Measurements from ENCODE around the gene CDK8. TPM values are rescaled to one million over a fixed set of nuclear protein-coding genes. Genes with fewer than 3 reads are reported as not detected.

CDK8 gene
- total and polyA plus RNA-seq, 4 donors = 17.2 to 43.0 (median 37.0) TPM

DNA sequence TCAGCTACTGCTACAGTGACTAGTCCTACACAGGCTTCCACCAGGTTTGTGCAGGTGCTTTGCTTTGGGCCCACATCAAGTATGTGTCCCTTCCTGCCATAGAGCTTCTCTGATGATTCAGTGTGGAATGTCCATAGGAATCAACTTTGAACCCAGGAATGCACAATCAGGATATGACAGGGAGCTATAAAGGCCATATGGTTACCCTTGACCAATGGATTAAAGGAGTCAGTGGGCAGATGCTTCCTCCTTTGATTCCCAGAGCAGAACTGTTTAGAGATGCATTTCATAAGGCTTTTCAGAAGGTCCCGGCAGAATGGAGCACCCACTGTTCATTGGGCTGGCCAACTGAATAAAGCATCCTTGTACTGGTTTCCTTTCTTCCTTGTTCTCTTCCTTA lies 158.3 kb downstream of the CDK8 start:
- no peaks in the 10 kb centered on the region for H3K27me3 ChIP-seq (ENCODE audit: control insufficient read depth, insufficient read depth, low read length)
- H3K36me3 ChIP-seq (ENCODE audit: control insufficient read depth, insufficient read depth, low read length) = no peaks in the 10 kb centered on the region
- H3K9me3 ChIP-seq (ENCODE audit: control insufficient read depth, insufficient read depth, low read length) = no peaks in the 10 kb centered on the region
- WGBS (ENCODE audit: insufficient coverage) = 55% methylated on average over 1 of the region's 1 CpG
- DNase-seq (ENCODE audit: low read depth in 4 of 6, low spot score in 6 of 6) = no peak
- H3K4me3 ChIP-seq (ENCODE audit: low read depth, low read length) = no peak overlapping the region
- H3K4me1 ChIP-seq (ENCODE audit: control insufficient read depth, insufficient read depth, low read length) = no peaks in the 10 kb centered on the region
- no peak overlapping the region for H3K27ac ChIP-seq (ENCODE audit: low read depth, low read length)

DNA sequence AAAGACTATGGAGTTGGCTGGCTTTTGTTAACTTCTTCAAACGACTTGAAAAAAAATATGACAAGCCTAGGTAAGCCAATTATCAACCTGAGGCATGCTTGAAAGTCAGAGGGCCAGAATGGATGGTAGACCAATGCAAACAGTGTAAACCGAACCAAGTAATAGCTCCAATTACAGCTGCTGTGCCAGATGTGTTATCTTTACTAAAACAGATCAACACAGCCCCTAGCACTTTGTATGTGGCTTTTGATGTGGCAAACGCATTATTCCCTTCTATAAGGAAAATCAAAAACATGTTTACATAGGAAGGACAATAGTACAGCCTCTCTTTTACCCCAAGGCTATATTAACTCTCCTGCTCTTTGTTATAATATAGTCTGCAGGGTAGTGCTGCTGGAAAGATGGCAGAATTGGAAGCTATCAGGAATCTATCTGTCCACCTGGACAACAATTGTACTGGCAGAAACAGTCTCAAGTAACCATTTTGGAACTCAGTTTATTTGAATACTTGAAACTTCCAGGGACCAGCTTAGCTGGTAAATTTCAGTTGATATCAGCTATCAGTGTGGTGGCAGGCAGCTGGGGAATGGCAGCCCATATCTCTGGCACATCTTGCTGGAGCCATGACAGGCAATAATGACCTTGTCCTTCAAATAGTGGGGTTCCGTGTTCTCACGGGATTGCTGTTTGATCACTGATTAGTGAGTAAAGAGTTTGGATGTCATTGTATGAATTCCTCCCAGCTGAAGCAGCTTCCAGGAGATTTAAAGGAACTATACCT lies 159.2 kb downstream of the CDK8 start:
- H3K4me1 ChIP-seq (ENCODE audit: control insufficient read depth, insufficient read depth, low read length) = no peaks in the 10 kb centered on the region
- DNase-seq (ENCODE audit: low read depth in 4 of 6, low spot score in 6 of 6) = no peak
- no peaks in the 10 kb centered on the region for H3K36me3 ChIP-seq (ENCODE audit: control insufficient read depth, insufficient read depth, low read length)
- no peak overlapping the region for H3K4me3 ChIP-seq (ENCODE audit: low read depth, low read length)
- H3K27ac ChIP-seq (ENCODE audit: low read depth, low read length) = no peak overlapping the region
- H3K27me3 ChIP-seq (ENCODE audit: control insufficient read depth, insufficient read depth, low read length) = no peaks in the 10 kb centered on the region
- no peaks in the 10 kb centered on the region for H3K9me3 ChIP-seq (ENCODE audit: control insufficient read depth, insufficient read depth, low read length)
- WGBS (ENCODE audit: insufficient coverage) = 90% methylated on average over 3 of the region's 5 CpGs

DNA sequence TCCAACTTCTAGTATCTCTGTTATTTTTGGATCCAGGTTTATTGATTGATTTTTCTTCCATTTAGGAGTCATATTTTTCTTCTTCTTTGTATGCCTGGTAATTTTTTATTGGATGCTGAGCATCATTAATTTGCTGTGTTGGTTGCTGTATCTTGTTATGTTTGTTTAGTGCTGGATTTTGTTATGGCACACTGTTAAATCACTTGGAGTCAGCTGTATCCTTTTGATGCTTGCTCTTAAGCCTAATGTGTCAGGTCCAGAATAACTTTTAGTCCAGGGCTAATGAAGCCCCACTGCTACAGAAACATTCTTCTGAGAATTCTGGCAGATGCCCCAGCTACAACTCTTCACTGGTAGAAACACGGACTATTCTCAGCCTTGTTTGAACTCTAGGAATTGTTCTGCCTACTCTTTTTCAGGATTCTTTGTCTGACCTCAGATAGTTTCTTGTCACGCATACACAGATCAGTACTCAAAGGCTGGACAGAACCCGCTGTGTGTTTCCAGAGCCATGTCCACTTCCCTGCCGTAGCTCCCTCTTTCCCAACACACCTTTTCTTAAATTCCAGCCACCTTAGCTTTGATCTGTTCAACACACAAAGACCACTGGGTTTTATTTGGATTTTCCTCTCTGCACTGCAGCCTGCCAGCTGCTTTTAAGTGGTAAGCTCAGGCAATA lies 166.5 kb downstream of the CDK8 start:
- H3K27me3 ChIP-seq (ENCODE audit: control insufficient read depth, insufficient read depth, low read length) = no peaks in the 10 kb centered on the region
- no peak overlapping the region for H3K27ac ChIP-seq (ENCODE audit: low read depth, low read length)
- no peaks in the 10 kb centered on the region for H3K36me3 ChIP-seq (ENCODE audit: control insufficient read depth, insufficient read depth, low read length)
- peaks cover 13% of the 10 kb centered on the region for H3K4me1 ChIP-seq (ENCODE audit: control insufficient read depth, insufficient read depth, low read length)
- no peaks in the 10 kb centered on the region for H3K9me3 ChIP-seq (ENCODE audit: control insufficient read depth, insufficient read depth, low read length)
- WGBS (ENCODE audit: insufficient coverage) = 47% methylated on average over 4 of the region's 4 CpGs
- no peak for DNase-seq (ENCODE audit: low read depth in 4 of 6, low spot score in 6 of 6)
- no peak overlapping the region for H3K4me3 ChIP-seq (ENCODE audit: low read depth, low read length)

DNA sequence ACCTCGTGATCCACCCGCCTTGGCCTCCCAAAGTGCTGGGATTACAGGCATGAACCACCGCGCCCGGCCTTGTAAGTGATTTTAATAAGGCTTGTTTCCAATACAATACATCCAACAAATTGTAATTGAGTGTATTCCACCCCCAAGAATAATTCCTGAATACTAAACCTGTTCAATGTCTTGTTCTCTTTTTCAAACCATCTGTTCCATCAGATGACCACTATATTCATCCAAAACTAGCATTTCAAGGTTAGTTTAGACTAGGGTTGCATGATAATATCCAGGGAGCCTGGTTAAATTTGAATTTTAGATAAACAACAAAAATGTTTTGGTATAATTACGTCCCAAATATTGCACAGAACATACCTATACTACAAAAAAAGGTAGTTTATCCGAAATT lies 168.1 kb downstream of the CDK8 start:
- no peak for DNase-seq (ENCODE audit: low read depth in 4 of 6, low spot score in 6 of 6)
- Histone ChIP-seq H3K4me1 (ENCODE audit: control insufficient read depth, insufficient read depth, low read length) (peaks cover 20% of the 10 kb centered on the region), H3K27ac (ENCODE audit: low read depth, low read length) (no peak overlapping the region), H3K36me3 (ENCODE audit: control insufficient read depth, insufficient read depth, low read length) (no peaks in the 10 kb centered on the region), H3K27me3 (ENCODE audit: control insufficient read depth, insufficient read depth, low read length) (no peaks in the 10 kb centered on the region), H3K9me3 (ENCODE audit: control insufficient read depth, insufficient read depth, low read length) (no peaks in the 10 kb centered on the region), H3K4me3 (ENCODE audit: low read depth, low read length) (no peak overlapping the region)
- WGBS (ENCODE audit: insufficient coverage) = no CpG with 5 or more reads among the region's 7 CpGs

DNA sequence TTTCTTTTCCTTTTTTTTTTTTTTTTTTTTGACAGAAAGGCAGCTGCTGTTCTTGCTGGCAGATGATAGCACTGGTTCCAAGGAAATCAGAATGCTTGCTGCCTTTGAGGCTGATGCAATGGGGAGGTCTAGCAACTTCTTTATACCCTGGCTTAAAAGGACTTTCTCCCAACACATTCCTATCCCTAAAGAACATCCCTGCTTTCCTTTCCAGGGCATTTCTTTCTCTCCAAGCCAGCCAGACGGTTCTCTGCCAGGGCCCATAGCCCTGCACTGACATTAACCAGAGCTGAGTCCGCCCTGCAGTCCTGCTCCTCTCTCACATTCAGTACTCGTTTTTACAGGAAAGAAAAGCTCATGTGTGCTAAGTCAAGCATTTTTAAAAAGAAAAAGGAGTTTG lies 169.7 kb downstream of the CDK8 start:
- H3K27ac ChIP-seq (ENCODE audit: low read depth, low read length) = no peak overlapping the region
- H3K36me3 ChIP-seq (ENCODE audit: control insufficient read depth, insufficient read depth, low read length) = no peaks in the 10 kb centered on the region
- no peaks in the 10 kb centered on the region for H3K9me3 ChIP-seq (ENCODE audit: control insufficient read depth, insufficient read depth, low read length)
- H3K4me3 ChIP-seq (ENCODE audit: low read depth, low read length) = no peak overlapping the region
- H3K27me3 ChIP-seq (ENCODE audit: control insufficient read depth, insufficient read depth, low read length) = no peaks in the 10 kb centered on the region
- H3K4me1 ChIP-seq (ENCODE audit: control insufficient read depth, insufficient read depth, low read length) = peaks cover 20% of the 10 kb centered on the region
- peak in 2 of 6 donors; percentile 9 to 54 for DNase-seq (ENCODE audit: low read depth in 4 of 6, low spot score in 6 of 6)
- WGBS (ENCODE audit: insufficient coverage) = no CpG with 5 or more reads among the region's 3 CpGs

DNA sequence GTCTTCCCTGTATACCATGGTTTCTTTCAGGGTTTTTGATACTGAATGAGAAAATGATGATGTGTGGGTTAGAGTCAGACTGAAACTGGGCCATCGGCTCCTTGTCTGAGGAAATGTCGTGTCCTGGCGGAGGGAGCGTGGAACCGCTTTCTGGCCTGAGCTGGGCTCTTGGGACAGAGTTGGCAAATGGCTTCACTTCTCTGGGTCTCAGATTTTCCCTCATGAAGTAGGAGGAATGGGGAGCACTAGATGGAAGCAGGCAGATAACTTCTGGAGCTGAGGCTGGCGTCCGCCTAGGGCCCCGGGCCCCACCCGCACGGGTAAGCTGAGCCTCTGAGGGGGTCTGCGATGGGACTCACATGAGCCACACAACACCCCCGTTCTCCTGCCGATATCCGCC lies 170.3 kb downstream of the CDK8 start:
- WGBS (ENCODE audit: insufficient coverage) = 87% methylated on average over 11 of the region's 14 CpGs
- H3K4me3 ChIP-seq (ENCODE audit: low read depth, low read length) = no peak overlapping the region
- H3K36me3 ChIP-seq (ENCODE audit: control insufficient read depth, insufficient read depth, low read length) = no peaks in the 10 kb centered on the region
- no peaks in the 10 kb centered on the region for H3K27me3 ChIP-seq (ENCODE audit: control insufficient read depth, insufficient read depth, low read length)
- H3K27ac ChIP-seq (ENCODE audit: low read depth, low read length) = no peak overlapping the region
- no peaks in the 10 kb centered on the region for H3K9me3 ChIP-seq (ENCODE audit: control insufficient read depth, insufficient read depth, low read length)
- DNase-seq (ENCODE audit: low read depth in 4 of 6, low spot score in 6 of 6) = no peak
- peaks cover 20% of the 10 kb centered on the region for H3K4me1 ChIP-seq (ENCODE audit: control insufficient read depth, insufficient read depth, low read length)

DNA sequence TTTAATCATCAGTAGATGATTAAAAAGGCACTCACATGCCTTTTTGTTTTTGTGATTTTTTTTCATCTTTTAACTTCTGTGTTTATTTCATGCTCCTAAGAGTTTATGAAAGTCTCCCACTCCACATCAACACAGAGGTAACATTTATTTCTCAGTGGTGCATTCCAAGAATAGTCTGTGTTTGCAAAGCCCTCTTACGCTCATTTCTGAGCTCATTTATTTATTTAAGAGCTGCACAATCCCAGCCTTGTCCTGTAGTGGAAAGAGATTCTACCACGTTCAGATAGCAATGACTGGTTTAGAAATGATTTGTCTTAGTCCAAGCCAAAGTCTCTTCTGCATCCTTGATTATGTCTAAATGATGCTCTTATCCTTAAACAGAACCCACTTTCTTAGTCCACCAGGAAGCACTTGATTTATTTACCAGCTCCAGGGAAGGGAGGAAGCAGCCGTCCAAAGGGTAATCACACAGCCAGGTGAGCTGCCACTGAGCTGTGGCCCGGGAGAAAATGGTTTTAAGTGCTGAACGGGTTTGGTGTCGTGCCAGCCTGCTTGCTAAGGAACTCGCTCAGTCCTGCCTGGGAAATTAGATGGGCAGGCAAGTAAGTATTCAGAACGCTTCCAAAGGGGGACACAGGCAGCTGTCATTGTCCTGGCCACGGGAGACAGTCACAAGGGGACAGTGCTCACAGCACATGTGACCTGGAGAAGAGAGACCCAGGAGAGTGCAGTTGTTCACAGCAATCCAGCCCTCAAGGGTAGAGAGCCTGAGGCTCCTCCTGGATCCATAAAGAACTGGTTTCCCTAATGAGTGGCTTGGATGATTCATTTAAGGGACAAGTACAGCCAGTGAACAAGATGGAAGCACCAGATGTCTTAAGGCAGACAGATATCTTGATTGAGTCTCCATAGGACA lies 171.8 kb downstream of the CDK8 start:
- Histone ChIP-seq H3K27ac (ENCODE audit: low read depth, low read length) (no peak overlapping the region), H3K9me3 (ENCODE audit: control insufficient read depth, insufficient read depth, low read length) (no peaks in the 10 kb centered on the region), H3K4me1 (ENCODE audit: control insufficient read depth, insufficient read depth, low read length) (peaks cover 20% of the 10 kb centered on the region), H3K4me3 (ENCODE audit: low read depth, low read length) (no peak overlapping the region), H3K36me3 (ENCODE audit: control insufficient read depth, insufficient read depth, low read length) (no peaks in the 10 kb centered on the region), H3K27me3 (ENCODE audit: control insufficient read depth, insufficient read depth, low read length) (no peaks in the 10 kb centered on the region)
- DNase-seq (ENCODE audit: low read depth in 4 of 6, low spot score in 6 of 6) = peak in 3 of 6 donors; percentile 28 to 68 (median 55)
- WGBS (ENCODE audit: insufficient coverage) = 39% methylated on average over 7 of the region's 9 CpGs

DNA sequence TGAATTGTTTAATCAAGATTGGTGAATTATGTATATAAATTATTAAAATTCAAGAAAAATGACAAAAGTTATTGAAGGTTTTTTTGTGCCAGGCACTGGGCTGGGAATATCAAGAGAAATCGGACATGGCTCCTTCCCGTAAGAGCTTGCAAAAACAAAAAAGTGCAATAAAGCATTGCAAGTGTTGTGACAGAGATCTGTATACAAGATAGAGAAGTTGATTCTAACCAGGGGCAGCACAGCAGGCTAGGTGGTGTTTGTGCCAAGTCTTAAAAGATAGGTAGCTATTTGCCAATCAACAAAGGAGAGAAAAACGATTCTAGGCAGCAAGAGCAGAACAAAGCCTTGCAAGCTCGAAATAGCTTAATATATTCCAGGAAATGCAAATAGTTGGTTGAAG lies 179.8 kb downstream of the CDK8 start:
- DNase-seq (ENCODE audit: low read depth in 4 of 6, low spot score in 6 of 6) = no peak
- 60% methylated on average over 4 of the region's 4 CpGs for WGBS (ENCODE audit: insufficient coverage)
- no peak overlapping the region for H3K27ac ChIP-seq (ENCODE audit: low read depth, low read length)

DNA sequence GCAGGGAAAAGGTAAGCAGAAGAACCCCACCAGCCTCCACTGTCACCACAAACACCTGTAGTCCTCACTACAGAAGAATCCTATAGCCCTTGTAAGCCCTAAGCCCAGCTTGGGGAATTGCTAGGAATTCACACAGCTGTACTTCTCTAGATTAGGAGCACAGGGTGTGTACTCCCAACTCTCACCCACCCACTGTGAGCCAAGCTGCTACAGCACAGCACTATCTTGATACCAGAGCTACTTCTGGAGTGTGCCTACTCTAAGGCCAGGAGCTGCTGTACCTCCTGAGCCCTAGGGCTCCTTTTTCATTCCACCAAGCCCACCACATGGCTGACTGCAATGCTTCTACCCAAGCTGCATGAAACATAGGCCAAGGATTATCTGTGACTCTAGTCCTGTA lies 181.2 kb downstream of the CDK8 start:
- H3K27me3 ChIP-seq (ENCODE audit: control insufficient read depth, insufficient read depth, low read length) = no peaks in the 10 kb centered on the region
- no peak overlapping the region for H3K4me3 ChIP-seq (ENCODE audit: low read depth, low read length)
- no peaks in the 10 kb centered on the region for H3K36me3 ChIP-seq (ENCODE audit: control insufficient read depth, insufficient read depth, low read length)
- H3K9me3 ChIP-seq (ENCODE audit: control insufficient read depth, insufficient read depth, low read length) = peaks cover 8% of the 10 kb centered on the region
- H3K4me1 ChIP-seq (ENCODE audit: control insufficient read depth, insufficient read depth, low read length) = no peaks in the 10 kb centered on the region
- no peak overlapping the region for H3K27ac ChIP-seq (ENCODE audit: low read depth, low read length)
- no peak for DNase-seq (ENCODE audit: low read depth in 4 of 6, low spot score in 6 of 6)

More for the DNA sequence above, 179.8 kb downstream of the CDK8 start:
- Histone ChIP-seq H3K27me3 (ENCODE audit: control insufficient read depth, insufficient read depth, low read length) (no peaks in the 10 kb centered on the region), H3K36me3 (ENCODE audit: control insufficient read depth, insufficient read depth, low read length) (no peaks in the 10 kb centered on the region), H3K9me3 (ENCODE audit: control insufficient read depth, insufficient read depth, low read length) (peaks cover 8% of the 10 kb centered on the region), H3K4me1 (ENCODE audit: control insufficient read depth, insufficient read depth, low read length) (no peaks in the 10 kb centered on the region), H3K4me3 (ENCODE audit: low read depth, low read length) (no peak overlapping the region)
